NCI-H82 treated with DMSO at 0.1 percent for 48 hours (cell line): ENCODE measurements around the gene YPEL4.
"Not testable (repeated sequence)": the region's sequence is repeated elsewhere in the genome, so short reads cannot be mapped to it uniquely, and the experiment has no call there.

Experiments used
- DNase-seq: peaks from one replicate; lab custom pipeline; 2025; ENCODE audit not compliant: unreplicated experiment; lab: John Stamatoyannopoulos, UW

Gene YPEL4

DNA sequence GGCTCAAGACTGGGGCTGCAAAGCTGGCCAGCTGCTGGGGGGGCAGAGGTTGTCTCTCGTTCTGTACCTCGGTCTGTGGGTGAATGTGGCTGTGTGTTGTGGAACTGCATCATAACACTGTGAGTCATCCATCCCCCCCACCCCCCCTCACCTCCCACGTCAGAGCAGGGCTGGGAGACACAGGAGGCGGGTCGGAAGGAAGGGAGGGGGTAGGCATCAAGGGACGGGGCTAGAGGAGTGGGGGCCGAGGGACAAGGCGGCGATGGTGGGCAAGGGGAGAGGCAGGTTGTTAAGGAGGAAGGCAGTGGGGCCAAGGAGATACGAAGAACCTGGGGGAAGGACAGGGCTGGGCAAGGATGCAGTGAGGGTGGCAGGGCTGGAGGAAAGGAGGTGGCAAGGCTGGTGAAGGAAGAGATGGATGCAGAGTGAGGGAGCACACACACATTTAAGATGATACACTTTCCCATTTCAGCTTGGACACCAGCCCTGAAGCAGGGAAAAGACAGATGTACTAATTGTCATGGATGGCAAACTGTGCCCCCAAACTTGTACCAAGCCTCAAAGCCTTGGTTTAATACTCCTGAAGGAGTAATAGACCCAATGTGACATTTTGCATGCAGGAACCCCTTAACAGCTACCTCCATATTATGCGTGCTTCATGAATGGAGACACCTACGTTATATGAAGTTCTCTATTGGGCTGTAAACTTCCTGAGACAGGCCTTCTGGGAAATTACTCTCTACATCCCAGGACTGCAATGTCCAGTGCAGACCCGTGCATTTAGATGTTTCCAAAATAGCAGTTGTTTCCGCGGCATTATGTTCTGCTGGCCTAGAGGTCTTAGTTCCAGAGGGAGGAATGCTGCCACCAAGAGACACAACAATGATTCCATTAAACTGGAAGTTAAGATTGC lies at the start of gene YPEL4:
Gene YPEL4, minus strand, starts transcription at position 87 of the 913 bp plus-strand sequence. CDS start 2,805 bp downstream, outside the sequence.
- DNase-seq = no peak

DNA sequence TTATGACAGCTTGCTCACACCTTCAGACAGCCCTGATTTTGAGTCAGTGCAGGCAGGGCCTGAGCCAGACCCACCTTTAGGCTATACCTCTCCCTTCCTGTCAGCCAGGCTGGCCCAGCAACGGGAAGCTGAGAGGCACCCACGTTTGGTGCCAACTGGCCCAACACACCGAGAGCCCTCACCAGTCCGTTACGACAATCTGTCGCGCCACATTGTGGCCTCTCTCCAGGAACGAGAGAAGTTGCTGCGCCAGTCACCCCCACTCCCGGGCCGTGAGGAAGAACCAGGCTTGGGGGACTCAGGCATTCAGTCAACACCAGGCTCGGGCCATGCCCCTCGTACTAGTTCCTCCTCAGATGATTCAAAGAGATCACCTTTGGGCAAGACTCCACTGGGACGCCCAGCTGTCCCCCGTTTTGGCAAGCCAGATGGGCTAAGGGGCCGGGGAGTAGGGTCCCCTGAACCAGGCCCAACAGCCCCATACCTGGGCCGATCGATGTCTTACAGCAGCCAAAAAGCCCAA lies 49.2 kb upstream of the YPEL4 start:
- no peak for DNase-seq

GRCh38 chr11:57690474-57690873 lies 40.8 kb upstream of the YPEL4 start:
- not testable (repeated sequence) for DNase-seq

DNA sequence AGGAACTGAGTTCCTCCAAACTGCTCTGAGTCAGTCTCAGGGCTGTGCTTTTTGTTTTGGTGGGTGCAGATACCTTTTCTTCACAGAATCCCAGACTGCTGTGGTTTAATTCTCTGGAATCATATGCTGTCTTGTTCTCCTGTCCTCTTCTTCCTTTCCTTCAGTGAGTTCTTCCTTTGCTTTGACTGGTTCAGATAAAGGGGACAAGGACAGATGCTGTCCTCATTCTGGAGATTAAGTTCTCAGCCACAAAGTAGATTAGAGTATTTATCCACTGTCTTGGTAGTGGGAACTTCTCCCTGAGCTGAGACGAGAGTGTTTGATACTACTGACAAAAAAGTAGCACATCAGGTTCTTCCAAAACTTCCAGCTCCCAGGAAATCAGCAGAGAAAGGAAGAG lies 31.5 kb upstream of the YPEL4 start:
- peak; percentile 82 for DNase-seq

GRCh38 chr11:57680552-57680874 lies 30.8 kb upstream of the YPEL4 start:
- DNase-seq = no peak

DNA sequence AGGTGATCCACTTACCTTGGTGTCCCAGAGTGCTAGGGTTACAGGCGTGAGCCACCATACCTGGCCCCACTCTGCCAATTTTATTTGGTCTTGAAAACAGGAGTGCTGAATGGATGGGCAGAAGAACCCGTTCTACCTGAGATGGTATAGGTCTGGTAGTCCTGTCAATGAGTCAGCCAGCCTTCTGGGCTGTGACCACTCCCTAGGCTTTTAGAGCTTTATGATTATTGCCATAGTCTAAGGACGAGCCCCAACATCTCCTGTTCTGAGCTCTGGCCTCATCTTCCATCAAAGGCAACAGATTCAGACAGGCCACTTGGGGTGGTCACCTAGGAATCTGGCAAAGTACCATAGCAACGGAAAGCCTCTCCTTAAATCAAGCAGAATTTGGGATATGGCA lies 29.7 kb upstream of the YPEL4 start:
- DNase-seq = no peak

GRCh38 chr11:57675176-57675941 lies 25.6 kb upstream of the YPEL4 start:
- no peak for DNase-seq

- DNase-seq = no peak
Measured at GRCh38 chr11:57674251-57674650, 24.5 kb upstream of the YPEL4 start.

- no peak for DNase-seq
Measured at GRCh38 chr11:57668434-57668782, 18.7 kb upstream of the YPEL4 start.

GRCh38 chr11:57667736-57668433 lies 18.2 kb upstream of the YPEL4 start, which contains the start of gene ZDHHC5:
Gene ZDHHC5 (plus strand): TSS chr11:57668114. CDS start chr11:57673091, 4,977 bp downstream.
- peak; percentile 98 for DNase-seq

GRCh38 chr11:57667117-57667735 lies 17.5 kb upstream of the YPEL4 start:
- DNase-seq = peak; percentile 98

- no peak for DNase-seq
Measured at GRCh38 chr11:57663975-57664374, 14.3 kb upstream of the YPEL4 start.

GRCh38 chr11:57662893-57663292 lies 13.2 kb upstream of the YPEL4 start:
- no peak for DNase-seq

DNA sequence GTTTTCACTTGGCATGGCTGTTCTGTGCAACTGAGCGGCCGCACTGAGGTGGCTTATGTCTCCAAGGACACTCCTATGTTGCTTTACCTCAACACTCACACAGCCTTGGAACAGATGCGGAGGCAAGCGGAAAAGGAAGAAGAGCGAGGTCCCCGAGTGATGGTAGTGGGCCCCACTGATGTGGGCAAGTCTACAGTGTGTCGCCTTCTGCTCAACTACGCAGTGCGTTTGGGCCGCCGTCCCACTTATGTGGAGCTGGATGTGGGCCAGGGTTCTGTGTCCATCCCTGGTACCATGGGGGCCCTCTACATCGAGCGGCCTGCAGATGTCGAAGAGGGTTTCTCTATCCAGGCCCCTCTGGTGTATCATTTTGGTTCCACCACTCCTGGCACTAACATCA lies 10.0 kb upstream of the YPEL4 start:
- DNase-seq = no peak

GRCh38 chr11:57658023-57658361 lies 8.3 kb upstream of the YPEL4 start:
- no peak for DNase-seq

- peak; percentile 93 for DNase-seq
Measured at GRCh38 chr11:57657194-57658022, 7.7 kb upstream of the YPEL4 start, which contains the start of gene CLP1. Gene CLP1 (plus strand): TSS chr11:57657762. CDS start chr11:57659477, 1,715 bp downstream.

GRCh38 chr11:57656885-57657193 lies 7.1 kb upstream of the YPEL4 start:
- DNase-seq = no peak

GRCh38 chr11:57653163-57653562 lies 3.5 kb upstream of the YPEL4 start:
- DNase-seq = no peak

DNA sequence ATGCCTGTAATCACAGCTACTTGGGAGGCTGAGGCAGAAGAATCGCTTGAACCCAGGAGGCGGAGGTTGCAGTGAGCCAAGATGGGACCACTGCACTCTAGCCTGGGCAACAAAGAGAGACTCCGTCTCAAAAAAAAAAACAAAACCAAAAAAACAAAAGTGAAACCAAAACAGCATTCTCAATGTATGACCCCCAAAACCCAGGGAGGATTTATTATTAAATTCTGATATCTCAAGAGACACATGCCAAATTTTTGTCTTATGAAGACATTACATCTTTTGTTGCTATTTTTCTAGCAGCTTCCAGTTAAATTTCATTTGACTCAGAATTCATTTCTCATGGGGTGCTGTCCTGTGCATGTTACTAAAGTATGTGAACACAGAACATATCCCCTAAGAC lies 3.0 kb upstream of the YPEL4 start:
- no peak for DNase-seq

DNA sequence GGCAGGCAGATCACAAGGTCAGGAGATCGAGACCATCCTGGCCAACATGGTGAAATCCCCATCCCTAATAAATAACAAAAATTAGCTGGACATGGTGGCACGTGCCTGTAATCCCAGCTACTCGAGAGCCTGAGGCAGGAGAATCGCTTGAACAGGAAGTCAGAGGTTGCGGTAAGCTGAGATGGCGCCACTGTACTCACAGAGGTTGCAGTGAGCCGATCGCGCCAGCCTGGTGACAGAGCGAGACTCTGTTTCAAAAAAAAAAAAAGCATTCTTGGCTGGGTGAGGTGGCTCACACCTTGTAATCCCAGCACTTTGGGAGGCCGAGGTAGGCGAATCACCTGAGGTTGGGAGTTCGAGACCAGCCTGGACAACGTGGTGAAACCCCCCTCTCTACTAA lies 2.5 kb upstream of the YPEL4 start:
- not testable (repeated sequence) for DNase-seq
